HG02852 (cell line): Measurements from ENCODE around the gene FLACC1.
"Not testable (repeated sequence)": the region's sequence is repeated elsewhere in the genome, so short reads cannot be mapped to it uniquely, and the experiment has no call there.

Source experiments
- ATAC-seq: cut with Tn5 transposase; IDR thresholded peaks from one replicate; pipeline ENCODE4 v1.9.1; 2021; ENCODE audit warnings: mild to moderate bottlenecking, moderate library complexity; ENCODE audit not compliant: unreplicated experiment

The FLACC1 gene

DNA sequence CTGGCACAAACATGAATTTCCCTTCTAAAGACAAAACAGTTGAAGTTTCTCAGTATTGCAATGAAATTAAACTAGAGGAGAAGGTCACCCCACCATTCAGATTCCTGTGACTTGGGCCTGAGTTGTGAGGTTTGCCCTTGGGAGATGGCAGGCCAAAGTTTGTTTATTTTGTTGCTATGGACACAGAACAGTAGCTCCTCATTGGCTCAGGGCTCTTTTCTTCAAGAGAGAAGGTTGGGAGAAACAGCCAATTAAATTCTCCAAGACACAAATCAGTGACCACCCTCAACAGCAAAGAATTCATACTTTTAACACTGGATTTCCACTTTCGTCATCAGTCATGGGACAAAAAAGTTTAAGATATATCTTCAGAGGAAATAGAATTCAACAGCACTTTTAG, at the start of gene FLACC1:
TSS of gene FLACC1 (minus strand) at position 125 of the 400 bp plus-strand sequence. CDS start 5,941 bp downstream, outside the sequence.
- ATAC-seq = no peak

GRCh38 chr2:201406077-201406662, 49.0 kb upstream of the FLACC1 start:
- ATAC-seq = no peak

DNA sequence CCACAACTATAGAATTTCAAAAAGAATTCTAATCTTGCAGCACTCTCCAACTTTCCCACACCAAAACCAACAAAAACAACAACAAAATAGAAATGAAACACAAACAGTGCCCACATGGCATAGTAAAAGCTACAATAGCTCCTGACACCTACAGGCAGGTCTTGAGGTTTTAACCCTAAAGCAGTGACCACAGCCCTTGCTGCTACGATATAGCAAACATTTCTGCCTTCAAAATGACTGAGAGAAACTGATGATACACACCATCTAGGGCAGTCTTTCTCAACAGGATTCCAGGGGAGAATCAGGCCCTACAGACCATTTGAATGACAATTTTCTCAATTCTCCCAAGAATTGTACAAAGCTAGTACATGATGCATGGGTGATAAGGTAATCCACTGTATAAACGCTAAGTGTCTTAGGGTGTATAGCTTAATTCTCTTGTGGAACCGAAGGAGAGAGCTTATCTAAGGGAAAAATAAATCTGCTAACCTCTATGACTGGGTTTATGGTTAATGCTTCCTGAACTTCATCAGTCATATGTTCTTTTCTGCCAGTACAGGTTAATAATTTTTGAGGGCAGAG, 47.6 kb upstream of the FLACC1 start:
- ATAC-seq = no peak

DNA sequence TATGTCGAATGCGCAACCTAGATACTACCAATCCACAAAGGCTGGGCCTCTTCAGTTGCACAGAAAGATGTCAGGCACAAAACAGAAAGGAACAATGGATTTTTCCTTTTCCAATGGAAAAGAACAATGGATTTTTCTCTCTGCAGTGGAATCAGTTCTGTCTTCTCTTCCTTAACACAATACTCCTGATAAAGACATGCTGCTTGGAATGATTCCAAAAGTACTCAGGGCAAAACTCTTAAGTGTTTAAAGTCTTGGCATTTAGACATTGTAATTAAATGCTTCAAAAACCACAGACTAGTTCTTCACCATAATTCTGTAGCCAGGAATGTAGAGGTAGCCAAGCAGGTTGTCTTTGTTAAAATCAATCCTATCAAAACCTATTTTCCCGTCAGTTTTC, 46.7 kb upstream of the FLACC1 start:
- ATAC-seq = no peak

DNA sequence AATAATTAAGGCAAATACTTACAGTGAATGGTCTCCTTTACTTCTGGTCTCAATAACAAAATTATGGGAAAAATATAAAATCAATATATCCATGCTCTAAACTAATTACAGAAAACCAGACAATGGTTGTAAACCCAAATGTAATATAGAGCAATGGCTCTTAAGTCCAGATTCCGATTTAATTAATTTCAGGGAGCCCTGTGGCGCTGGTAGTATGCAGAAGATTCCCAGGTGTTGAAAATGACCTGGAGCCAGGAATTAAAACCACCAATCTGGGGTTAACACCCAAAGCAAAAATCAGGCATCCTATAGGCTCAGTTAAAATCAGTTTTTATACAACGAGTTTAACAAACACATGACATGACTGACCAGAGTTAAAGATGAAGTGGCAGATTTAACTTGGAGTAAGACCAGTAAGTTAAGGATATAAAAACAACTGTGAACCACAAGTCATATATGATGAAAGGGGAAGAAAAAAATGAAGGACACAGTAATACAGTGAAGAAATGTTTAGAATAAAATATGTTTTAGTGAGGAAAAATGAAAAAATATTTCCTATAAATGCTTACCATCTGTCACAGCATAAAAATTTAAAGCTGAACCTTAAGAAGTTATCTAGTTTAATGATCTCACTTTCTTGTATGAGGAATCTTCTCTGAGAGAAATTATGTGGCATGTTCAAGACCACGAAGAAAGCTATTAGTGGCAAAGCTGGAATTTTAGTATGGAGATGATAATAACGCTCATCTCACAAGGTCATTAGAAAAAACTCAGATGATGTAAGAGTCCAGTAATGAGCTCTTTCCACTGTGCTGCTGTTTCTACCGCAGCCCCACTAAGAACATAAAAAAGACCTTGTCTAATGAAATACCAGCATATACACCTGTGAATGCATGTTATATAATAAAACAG, 45.8 kb upstream of the FLACC1 start:
- no peak for ATAC-seq

- no peak for ATAC-seq
Measured at GRCh38 chr2:201401815-201402214, 44.7 kb upstream of the FLACC1 start.

GRCh38 chr2:201396595-201396994, 39.5 kb upstream of the FLACC1 start:
- no peak for ATAC-seq

- ATAC-seq = no peak
Measured at GRCh38 chr2:201383136-201383535, 26.0 kb upstream of the FLACC1 start.

DNA sequence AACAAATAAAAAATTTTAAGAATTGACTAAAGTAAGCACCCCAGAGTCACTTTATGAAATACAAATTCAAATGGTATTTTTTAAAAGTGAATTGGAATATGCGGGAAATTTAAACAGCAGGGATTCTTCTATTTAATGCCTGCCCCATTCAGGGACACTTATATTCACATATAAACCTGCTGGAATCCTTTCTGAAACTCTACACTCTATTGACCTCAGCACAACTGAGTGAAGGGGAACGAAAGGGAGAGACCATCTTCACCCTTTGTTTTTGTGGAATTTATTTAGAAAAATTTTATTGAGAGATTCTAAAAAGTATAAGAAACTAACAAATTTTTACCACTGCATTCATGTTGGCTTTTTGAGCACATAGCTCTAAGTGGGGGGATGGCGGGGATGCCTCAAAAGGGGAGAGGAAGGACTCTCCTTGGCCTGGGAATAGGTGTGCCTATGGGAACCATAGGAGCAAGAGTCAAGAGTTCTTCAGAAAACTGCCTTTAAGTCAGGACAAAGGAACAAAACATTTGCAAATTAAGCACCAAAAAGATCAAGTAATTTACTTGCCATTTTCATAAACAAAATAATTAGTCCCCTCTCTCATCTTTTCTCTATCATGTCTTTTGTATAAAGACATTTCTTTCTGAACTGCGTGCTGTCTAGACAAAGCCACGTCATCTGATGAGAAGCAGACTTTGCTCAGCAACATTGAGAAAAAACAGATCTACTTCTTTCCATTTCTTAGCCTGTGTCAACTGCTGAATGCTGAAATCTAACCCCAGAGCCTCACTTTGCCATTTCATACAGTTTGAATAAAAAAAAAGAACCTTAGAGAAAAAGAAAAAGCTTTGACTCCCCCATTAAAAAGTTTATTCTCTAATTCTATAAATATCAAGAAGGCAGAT, 21.6 kb upstream of the FLACC1 start:
- no peak for ATAC-seq

DNA sequence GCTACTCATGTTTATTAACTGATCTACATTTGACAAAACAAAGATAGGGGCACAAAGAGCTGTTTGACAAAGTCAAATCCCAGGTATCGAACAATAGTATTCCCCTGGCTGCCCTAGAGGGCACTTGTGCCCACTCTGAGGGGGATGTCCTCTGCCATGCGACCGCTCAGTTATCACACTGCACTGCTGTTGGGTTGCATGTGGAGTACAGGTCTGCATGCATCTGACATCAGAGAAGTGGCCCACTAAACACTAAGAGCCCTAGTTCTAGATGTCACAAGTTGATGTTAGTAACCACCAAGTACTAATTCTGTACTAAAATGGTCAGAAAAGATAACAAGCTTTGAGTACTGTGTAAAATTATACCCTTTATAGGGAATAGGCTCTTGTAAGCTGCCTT, 20.1 kb upstream of the FLACC1 start:
- ATAC-seq = no peak

GRCh38 chr2:201369775-201370174, 12.6 kb upstream of the FLACC1 start:
- no peak for ATAC-seq

- ATAC-seq = not testable (repeated sequence)
Measured at GRCh38 chr2:201369318-201369717, 12.2 kb upstream of the FLACC1 start.

- ATAC-seq = no peak
Measured at GRCh38 chr2:201366146-201366545, 9.0 kb upstream of the FLACC1 start.

- ATAC-seq = peak; percentile 54
Measured at GRCh38 chr2:201363857-201364560, 6.9 kb upstream of the FLACC1 start.

DNA sequence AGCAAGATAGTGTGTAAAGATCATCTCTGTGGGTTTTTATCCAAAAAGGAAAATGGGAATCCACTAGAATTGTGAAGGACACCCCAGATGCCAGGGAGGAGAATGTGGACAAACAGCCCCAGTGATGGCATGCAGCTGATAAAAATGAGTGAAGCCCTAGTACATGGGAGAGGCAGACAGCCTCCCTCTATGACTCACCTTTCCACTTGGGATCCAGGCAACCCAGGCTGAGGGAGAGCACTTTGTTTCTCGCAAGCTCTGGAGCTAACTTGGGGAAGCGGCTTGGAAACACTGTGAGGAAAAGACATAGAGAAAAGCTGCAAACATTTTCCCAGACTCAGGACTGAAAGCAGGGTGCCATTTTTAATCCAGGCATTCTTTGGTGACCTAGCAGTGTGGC, 5.3 kb upstream of the FLACC1 start:
- no peak for ATAC-seq

- ATAC-seq = no peak
Measured at GRCh38 chr2:201361078-201361733, 4.1 kb upstream of the FLACC1 start.

- ATAC-seq = no peak
Measured at GRCh38 chr2:201360256-201360655, 3.1 kb upstream of the FLACC1 start.

GRCh38 chr2:201358684-201359083, 1.5 kb upstream of the FLACC1 start:
- no peak for ATAC-seq

DNA sequence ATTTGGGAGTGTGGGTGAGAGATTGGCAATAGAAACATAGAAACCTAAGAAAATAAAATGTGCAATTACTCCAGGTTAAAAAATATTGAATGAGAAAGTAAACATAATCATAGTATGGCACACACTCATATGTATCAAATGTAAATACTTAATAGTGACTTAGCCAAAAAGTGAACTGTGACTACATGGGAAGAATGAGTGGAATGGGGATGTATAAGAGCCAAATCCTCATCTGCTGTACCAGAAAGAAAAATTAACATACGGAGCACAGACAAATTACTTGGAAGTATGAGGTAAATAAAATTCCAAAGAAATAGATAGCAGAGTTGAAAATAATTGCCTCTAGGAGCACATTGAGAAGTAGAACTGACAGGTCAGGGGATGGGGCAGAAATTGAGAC, 4.0 kb downstream of the FLACC1 start:
- no peak for ATAC-seq

- ATAC-seq = no peak
Measured at GRCh38 chr2:201350879-201351278, 6.3 kb downstream of the FLACC1 start.
